Testis (tissue), 2 donors: ENCODE data around the gene IER5.

ENCODE experiments used
- CTCF ChIP-seq, 3 experiments: fragments of 450-650 bp in 2 of 3; fragments of 200-600 bp in 1 of 3; sonication (generic) in 1 of 3; IDR thresholded peaks; one replicate each; pipeline ENCODE4 v1.5.1; 2016 to 2019; ENCODE audit warnings: antibody characterized with exemption in 3 of 3, mild to moderate bottlenecking in 2 of 3, moderate library complexity in 1 of 3
- POLR2A ChIP-seq: fragments of 450-650 bp; IDR thresholded peaks from one replicate; pipeline ENCODE4 v1.6.1; 2017; ENCODE audit warnings: antibody characterized with exemption, mild to moderate bottlenecking, moderate library complexity

GRCh38 chr1:181049378-181049777 lies 39.1 kb upstream of the IER5 start:
- no peak for TF ChIP-seq CTCF (IDR thresholded peaks at IDR 0.05)
- no peak for TF ChIP-seq POLR2A
